DOHH2 (cell line): ENCODE data around the gene IMPDH1.

Source experiments
- H3F3A ChIP-seq: fragments of 200-600 bp; sonication (generic), shearing (Covaris generic); 2 replicates; pipeline ENCODE4 v1.6.0; 2016; ENCODE audit warnings: antibody characterized with exemption, mild to moderate bottlenecking; ENCODE audit not compliant: control insufficient read depth, insufficient read depth
- H3K27ac ChIP-seq: fragments of 200-600 bp; sonication (generic); 2 replicates; pipeline ENCODE4 v1.5.1; 2014; ENCODE audit warnings: low read depth, mild to moderate bottlenecking, low read length, moderate library complexity
- H3K27me3 ChIP-seq: fragments of 200-600 bp; sonication (generic); 2 replicates; pipeline ENCODE4 v1.6.1; 2014; ENCODE audit warnings: mild to moderate bottlenecking, low read length, mixed read lengths; ENCODE audit not compliant: control insufficient read depth
- H3K36me3 ChIP-seq: fragments of 200-600 bp; sonication (generic); 2 replicates; pipeline ENCODE4 v1.6.1; 2014; ENCODE audit warnings: mild to moderate bottlenecking, low read length, moderate library complexity, mixed read lengths; ENCODE audit not compliant: control insufficient read depth
- H3K4me1 ChIP-seq: fragments of 200-600 bp; sonication (generic); 2 replicates; pipeline ENCODE4 v1.6.1; 2014; ENCODE audit warnings: mild to moderate bottlenecking, low read length, mixed read lengths; ENCODE audit not compliant: control insufficient read depth
- H3K4me2 ChIP-seq: fragments of 200-600 bp; sonication (generic); 2 replicates; pipeline ENCODE4 v1.6.0; 2014; ENCODE audit warnings: mild to moderate bottlenecking, low read length, moderate library complexity
- H3K4me3 ChIP-seq: fragments of 200-600 bp; sonication (generic); 2 replicates; pipeline ENCODE4 v1.5.1; 2014; ENCODE audit warnings: mild to moderate bottlenecking, low read length, mixed read lengths
- H3K79me2 ChIP-seq: fragments of 200-600 bp; sonication (generic); 2 replicates; pipeline ENCODE4 v1.6.1; 2014; ENCODE audit warnings: mild to moderate bottlenecking, low read length, mixed read lengths; ENCODE audit not compliant: control insufficient read depth
- H3K9me2 ChIP-seq: fragments of 200-600 bp; sonication (generic); replicated peaks from 2 replicates; pipeline ENCODE4 v1.6.1; 2014; ENCODE audit warnings: mild to moderate bottlenecking, low read length, mixed read lengths; ENCODE audit not compliant: control insufficient read depth
- H3K9me3 ChIP-seq: fragments of 200-600 bp; sonication (generic); 2 replicates; pipeline ENCODE4 v1.6.1; 2014; ENCODE audit warnings: antibody characterized with exemption, low read length, mixed read lengths; ENCODE audit not compliant: control insufficient read depth, insufficient read depth
- H4K20me1 ChIP-seq: fragments of 200-600 bp; sonication (generic); 2 replicates; pipeline ENCODE4 v1.6.0; 2014; ENCODE audit warnings: low read depth, mild to moderate bottlenecking, antibody characterized with exemption, low read length, moderate library complexity; ENCODE audit not compliant: control insufficient read depth, insufficient read depth
- EZH2phosphoT487 ChIP-seq: fragments of 200-600 bp; sonication (generic); IDR thresholded peaks from 2 replicates; pipeline ENCODE4 v1.6.1; 2017; ENCODE audit warnings: borderline replicate concordance, mild to moderate bottlenecking, antibody characterized with exemption, low read length, moderate library complexity, mixed read lengths
- TF ChIP-seq, protein P1 (sequence below): fragments of 200-600 bp; sonication (generic); IDR thresholded peaks from one replicate; pipeline ENCODE4 v1.5.1; 2014; ENCODE audit warnings: antibody characterized with exemption, mild to moderate bottlenecking, low read depth, low read length; ENCODE audit not compliant: poor library complexity, severe bottlenecking

IMPDH1 gene

DNA sequence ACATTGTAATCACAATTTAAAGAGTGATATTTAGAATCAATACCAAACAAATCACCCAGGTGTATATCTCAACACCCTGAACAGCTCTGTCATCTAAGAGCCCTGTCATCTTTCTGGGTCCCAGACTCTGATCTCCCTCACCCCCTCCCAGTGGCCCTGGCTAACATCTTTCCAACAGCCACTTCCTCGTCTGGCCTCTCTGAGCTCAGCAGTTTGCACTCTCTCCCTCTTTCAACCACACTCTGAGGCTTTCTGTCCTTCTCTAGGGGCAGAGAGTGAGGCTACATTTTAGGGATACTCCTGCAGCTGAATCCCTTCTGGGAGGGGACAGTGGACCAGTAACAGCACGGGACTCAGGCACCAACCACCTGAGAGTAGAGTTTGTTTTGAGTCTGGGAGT lies 31.1 kb downstream of the IMPDH1 start:
- H3K9me3 ChIP-seq = no peaks in the 10 kb centered on the region
- no peaks in the 10 kb centered on the region for H3K4me1 ChIP-seq
- H3F3A ChIP-seq = no peaks in the 10 kb centered on the region
- no peaks in the 10 kb centered on the region for H4K20me1 ChIP-seq
- H3K36me3 ChIP-seq = no peaks in the 10 kb centered on the region
- peaks cover 24% of the 10 kb centered on the region for H3K27me3 ChIP-seq
- H3K4me2 ChIP-seq = no peak overlapping the region
- H3K27ac ChIP-seq = no peak overlapping the region
- TF ChIP-seq, protein P1, sequence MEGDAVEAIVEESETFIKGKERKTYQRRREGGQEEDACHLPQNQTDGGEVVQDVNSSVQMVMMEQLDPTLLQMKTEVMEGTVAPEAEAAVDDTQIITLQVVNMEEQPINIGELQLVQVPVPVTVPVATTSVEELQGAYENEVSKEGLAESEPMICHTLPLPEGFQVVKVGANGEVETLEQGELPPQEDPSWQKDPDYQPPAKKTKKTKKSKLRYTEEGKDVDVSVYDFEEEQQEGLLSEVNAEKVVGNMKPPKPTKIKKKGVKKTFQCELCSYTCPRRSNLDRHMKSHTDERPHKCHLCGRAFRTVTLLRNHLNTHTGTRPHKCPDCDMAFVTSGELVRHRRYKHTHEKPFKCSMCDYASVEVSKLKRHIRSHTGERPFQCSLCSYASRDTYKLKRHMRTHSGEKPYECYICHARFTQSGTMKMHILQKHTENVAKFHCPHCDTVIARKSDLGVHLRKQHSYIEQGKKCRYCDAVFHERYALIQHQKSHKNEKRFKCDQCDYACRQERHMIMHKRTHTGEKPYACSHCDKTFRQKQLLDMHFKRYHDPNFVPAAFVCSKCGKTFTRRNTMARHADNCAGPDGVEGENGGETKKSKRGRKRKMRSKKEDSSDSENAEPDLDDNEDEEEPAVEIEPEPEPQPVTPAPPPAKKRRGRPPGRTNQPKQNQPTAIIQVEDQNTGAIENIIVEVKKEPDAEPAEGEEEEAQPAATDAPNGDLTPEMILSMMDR = no peak
- TF ChIP-seq EZH2phosphoT487 = no peak
- no peaks in the 10 kb centered on the region for H3K9me2 ChIP-seq
- no peaks in the 10 kb centered on the region for H3K79me2 ChIP-seq
- H3K4me3 ChIP-seq = no peak overlapping the region

DNA sequence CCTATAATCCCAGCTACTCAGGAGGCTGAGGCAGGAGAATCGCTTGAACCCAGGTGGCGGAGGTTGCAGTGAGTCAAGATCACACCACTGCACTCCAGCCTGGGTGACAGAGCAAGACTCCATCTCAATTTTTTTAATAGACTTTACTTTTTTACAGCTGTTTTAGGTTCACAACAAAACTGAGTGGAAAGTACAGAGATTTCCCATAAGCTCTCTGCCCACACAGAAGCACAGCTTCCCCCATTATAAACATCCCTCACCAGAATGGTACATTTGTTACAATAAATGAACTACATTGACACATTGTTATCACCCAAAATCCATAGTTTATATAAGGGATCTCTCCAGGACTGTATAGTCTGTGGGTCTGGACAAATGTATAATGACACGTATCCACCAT lies 33.7 kb downstream of the IMPDH1 start:
- no peaks in the 10 kb centered on the region for H3K79me2 ChIP-seq
- H3K9me2 ChIP-seq = no peaks in the 10 kb centered on the region
- H4K20me1 ChIP-seq = no peaks in the 10 kb centered on the region
- no peaks in the 10 kb centered on the region for H3F3A ChIP-seq
- peaks cover 28% of the 10 kb centered on the region for H3K27me3 ChIP-seq
- H3K27ac ChIP-seq = no peak overlapping the region
- H3K4me3 ChIP-seq = no peak overlapping the region
- TF ChIP-seq, protein P1 = no peak
- no peak for TF ChIP-seq EZH2phosphoT487
- H3K9me3 ChIP-seq = no peaks in the 10 kb centered on the region
- no peaks in the 10 kb centered on the region for H3K4me1 ChIP-seq
- H3K36me3 ChIP-seq = no peaks in the 10 kb centered on the region
- H3K4me2 ChIP-seq = no peak overlapping the region

DNA sequence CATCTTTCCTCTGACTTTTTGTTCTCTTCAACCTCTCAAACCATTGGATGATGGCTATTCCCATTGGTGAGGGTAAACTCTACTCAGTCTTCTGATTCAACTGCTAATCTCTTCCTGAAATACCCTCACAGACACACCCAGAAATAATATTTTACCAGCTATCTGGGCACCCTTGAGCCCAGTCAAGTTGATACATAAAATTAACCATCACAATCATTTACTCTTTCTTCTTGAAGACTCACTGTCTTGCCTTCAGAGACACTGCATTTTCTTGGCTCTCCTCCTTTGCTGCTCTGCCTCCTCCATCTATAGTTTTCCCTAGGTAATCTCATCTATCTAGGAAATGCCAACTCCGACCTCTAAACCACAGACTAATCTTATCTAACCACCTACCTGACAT lies 35.7 kb downstream of the IMPDH1 start:
- Histone ChIP-seq H3K9me3 (no peaks in the 10 kb centered on the region), H3K27me3 (peaks cover 28% of the 10 kb centered on the region), H3K36me3 (no peaks in the 10 kb centered on the region), H3K9me2 (no peaks in the 10 kb centered on the region), H3K4me2 (no peak overlapping the region), H3F3A (no peaks in the 10 kb centered on the region), H4K20me1 (no peaks in the 10 kb centered on the region), H3K4me1 (no peaks in the 10 kb centered on the region), H3K79me2 (no peaks in the 10 kb centered on the region), H3K4me3 (no peak overlapping the region), H3K27ac (no peak overlapping the region)
- TF ChIP-seq, protein P1 = no peak
- no peak for TF ChIP-seq EZH2phosphoT487

DNA sequence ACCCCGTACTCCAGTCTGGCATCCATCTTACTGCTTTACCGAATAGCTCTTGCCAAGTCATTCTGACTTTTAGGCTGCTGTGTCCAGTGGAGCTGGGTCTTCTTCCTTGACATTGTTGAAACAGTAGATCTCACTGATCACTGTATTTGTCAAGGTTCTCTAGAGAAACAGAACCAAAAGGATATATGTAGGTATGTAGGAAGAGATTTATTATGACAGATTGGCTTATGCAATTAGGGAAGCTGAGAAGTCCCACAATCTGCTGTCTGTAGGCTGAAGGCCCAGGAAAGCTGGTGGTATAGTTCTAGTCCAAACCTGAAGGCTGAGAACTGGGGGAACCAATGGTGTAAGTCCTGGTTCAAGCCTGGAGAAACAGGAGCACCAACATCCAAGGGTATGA lies 36.2 kb downstream of the IMPDH1 start:
- Histone ChIP-seq H3K9me2 (no peaks in the 10 kb centered on the region), H3K4me2 (no peak overlapping the region), H3K36me3 (no peaks in the 10 kb centered on the region), H4K20me1 (no peaks in the 10 kb centered on the region), H3K9me3 (no peaks in the 10 kb centered on the region), H3K4me1 (no peaks in the 10 kb centered on the region), H3K4me3 (no peak overlapping the region), H3F3A (no peaks in the 10 kb centered on the region), H3K79me2 (no peaks in the 10 kb centered on the region), H3K27me3 (peaks cover 28% of the 10 kb centered on the region), H3K27ac (no peak overlapping the region)
- TF ChIP-seq EZH2phosphoT487 = no peak
- TF ChIP-seq, protein P1 = no peak
